HG02840 (cell line): ENCODE data around the gene AKNA.

Experiments used
- ATAC-seq: cut with Tn5 transposase; IDR thresholded peaks from one replicate; pipeline ENCODE4 v1.9.1; 2021; ENCODE audit warnings: mild to moderate bottlenecking, moderate library complexity, moderate number of reproducible peaks; ENCODE audit not compliant: unreplicated experiment, low FRiP score

Gene AKNA

DNA sequence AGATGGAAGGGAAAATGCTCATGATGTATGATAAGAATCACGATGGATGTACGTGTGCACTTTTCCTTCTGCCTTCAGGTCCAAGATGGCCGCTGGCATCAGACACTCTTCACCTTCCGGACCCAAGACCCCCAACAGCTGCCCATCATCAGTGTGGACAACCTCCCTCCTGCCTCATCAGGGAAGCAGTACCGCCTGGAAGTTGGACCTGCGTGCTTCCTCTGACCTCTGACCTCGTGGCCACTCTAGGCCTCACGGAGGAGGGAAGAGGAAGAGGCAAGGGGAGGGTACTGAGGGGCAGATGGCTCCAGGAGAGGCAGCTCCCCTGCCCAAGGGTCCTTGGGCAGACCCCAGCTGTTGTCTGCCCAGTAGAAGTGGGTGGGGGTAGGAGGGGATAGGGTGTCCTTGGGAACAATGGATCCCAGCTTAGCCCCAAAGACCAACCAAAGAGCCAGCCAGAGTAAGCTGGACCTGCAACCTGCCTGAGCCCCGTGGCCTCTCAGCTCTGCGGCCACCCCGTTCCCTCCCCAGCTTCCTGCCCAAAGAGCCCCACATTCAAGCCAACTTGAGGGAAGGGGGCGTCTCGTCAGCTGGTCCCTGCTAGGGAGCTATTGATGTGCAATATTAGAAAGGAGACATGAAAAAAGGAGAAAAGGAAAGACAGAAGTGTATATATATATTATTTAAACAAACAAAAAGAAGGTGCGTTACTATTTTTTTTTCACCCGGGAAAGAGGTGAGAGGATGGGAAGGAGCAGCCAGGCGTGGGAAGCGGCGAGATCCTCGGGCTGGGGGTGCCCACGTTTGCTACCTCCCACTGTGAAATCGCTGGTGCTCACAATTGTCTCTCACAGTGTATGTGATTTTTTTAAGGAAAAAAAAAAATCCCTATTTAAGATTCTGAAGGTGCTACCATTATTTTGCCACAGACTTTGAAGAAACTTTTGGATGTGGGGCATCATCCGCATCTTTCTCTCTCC is 77.0 kb downstream of the AKNA start:
- ATAC-seq, result no peak

DNA sequence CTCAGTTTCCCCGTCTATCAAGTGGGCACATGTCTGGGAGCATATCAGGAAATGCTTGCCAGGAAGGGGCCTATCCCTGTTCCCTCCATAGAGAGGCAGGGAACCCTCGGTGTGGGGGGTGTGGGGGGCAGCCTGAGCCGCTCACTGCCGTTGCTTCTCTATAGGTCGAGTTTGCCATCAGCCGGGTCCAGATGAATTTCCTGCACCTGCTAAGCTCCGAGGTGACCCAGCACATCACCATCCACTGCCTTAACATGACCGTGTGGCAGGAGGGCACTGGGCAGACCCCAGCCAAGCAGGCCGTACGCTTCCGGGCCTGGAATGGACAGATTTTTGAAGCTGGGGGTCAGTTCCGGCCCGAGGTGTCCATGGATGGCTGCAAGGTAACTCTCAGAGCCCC is 78.7 kb downstream of the AKNA start:
- no peak for ATAC-seq

DNA sequence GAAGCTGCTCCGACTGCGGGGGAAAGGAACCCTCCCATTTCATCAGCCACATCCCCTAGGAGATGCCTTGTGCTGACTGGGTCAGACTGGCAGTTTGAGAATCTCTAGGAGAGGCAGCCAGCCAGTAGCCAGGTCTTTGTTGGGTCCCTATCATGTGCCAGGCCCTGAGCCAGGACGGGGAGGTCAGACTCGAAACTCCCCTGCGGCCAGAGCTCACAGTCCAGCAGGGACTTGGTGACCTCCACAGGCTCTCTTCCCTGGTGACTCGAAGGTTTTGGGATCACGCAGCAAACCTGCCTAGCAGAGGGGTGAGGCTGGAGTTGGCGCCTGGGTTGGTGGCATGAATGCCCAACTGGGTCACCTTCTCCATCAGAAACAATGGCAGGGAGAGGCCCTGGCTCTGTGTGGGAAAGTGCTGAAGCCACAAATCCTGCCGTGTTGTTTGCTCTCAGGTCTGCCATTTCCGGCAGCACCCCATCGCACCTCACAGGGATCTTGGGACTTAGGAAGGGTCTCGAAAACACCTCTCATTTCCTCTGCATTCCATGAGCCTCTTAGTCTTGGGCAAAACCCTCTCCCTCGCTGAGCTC is 79.3 kb downstream of the AKNA start:
- ATAC-seq, result no peak

DNA sequence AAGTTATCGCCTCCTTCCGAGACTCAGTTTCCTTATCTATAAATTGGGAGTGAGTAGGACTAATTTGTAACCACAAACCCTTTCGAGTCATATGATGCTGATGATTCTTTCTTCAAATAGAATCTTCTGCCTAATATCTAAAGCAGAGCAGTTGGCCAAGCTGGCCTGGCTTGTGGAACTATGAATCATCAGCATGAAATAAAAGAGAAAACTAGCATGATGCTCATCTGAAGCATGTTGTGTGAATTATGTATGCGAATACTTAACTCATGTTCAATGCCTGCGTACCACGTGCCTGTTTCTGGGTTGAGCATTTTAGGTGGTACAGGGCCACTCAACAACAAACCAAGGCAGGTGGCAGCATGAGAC is 79.9 kb downstream of the AKNA start:
- ATAC-seq, result no peak

DNA sequence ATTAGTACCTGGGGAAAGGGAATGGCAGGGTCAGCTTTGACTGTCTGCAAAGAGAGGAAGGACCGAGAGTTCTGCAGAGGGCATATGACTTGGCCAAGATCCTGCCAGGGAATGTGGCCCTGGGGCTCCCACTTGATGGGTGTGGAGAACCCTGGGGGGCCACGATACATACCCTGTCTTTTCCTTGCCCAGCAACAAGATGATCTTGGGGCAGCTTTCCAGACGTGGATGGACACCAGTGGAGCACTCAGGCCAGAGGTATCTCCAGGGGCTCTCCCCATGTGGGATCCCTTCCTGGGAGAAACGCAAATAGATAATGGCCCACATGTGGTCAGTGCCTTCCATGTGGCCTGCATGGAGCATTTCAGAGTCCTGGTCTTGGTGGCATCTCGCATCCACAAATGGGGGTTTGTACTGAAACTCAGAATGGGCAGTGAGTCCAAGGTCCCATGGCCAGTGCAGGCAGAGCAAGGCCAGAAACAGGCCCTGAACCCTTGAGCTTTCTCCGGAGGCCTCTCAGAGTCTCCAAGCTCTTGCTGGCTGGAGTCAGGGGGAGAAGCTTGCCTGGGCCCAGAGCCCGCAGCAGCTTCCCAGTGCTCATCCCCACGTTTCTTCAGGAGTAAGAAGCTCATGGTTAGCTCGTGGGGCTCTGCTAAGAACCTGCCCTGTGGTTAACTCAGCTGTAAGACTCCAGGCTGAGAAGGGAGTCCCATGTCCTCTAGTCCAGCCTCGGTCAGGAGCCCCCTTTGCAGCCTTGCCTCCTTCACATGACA is 83.2 kb downstream of the AKNA start:
- no peak for ATAC-seq

DNA sequence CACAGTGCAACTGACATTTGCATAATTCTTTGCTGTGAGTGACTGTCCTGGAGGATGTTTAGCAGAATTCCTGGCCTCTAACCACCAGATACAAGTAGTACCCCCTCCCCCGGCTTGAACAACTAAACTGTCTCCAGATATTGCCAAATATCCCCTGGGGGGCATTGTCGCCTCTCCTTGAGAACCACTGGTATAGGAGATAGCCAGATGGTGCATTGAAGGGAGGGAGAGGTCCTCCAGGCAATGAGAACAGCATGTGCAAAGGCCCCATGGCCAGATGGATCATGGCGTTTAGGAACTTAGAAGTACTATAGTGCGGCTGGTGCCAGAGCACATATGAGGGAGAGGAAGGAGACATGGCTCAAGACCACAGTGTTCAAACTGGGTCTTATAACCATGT is 83.8 kb downstream of the AKNA start:
- ATAC-seq, result no peak

DNA sequence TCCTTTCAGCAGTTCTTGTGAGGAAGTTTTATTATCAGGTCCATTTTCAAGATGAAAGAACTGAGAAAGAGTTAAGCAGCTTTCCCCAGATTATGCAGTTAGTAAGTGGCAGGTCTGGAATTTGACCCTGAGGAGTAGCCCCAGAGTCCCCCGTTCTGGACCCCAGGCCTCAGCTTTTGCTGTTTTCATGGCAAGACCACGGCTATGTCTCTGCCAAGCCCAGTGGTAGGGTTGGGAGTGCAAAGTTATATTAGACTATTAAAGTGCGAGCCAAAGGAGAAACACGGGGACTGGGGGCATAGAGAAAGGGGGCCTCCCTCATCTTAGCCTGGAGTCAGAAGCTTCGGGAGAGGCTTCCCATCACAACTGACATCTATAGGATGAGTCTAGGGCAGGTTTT is 84.2 kb downstream of the AKNA start:
- ATAC-seq, result no peak

DNA sequence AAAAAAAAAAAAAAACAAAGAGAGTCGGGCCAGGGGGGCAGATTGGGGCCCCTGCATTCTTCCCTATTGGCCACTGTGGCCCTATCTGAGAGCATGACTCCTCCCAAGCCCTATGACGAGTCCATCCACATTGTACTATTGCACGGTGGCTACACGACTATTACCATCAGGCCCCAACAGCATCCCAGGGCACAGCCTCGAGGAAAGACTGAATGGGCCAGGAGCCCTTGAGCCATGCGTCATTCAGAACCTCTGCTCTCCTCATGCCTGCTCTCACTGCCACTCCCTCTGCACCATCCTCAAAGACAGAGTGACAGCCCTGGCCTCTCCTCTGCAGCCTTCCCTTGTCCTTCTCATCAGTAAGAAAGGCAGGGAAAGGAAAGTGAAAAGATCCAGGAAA is 85.1 kb downstream of the AKNA start:
- no peak for ATAC-seq

DNA sequence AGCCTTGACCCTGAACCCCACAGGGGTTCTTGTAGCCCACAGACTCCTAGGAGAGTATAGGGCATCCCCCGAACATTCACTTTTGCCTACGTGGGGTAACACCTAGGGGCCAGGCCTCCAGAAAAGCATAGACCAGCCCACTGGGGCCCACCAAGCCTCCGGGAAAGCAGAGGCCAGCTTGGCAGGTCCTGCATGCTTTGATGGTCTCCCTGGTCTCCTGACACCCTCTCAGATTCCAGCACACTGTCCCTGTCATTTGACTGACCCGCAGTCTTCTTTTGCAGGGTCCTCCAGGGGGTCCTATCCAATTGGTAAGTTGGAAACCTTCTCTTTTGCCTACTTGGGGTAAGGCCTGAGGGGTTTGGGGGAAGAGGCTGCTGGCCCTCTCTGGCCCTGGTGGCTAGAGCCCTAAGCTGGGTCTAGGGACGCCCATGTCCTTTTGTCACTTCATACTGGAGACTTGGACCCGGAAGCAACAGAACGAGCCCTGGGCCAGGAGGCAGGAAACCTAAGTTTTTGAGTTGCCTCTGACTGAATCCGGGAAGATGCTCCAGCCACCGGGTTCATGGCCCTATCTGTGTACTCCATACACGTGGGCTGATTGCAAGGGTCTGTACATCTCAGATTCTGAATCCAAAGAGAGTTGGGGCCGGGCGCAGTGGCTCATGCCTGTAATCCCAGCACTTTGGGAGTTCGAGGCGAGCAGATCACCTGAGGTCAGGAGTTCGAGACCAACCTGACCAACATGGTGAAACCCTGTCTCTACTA is 85.8 kb downstream of the AKNA start:
- ATAC-seq, result no peak

DNA sequence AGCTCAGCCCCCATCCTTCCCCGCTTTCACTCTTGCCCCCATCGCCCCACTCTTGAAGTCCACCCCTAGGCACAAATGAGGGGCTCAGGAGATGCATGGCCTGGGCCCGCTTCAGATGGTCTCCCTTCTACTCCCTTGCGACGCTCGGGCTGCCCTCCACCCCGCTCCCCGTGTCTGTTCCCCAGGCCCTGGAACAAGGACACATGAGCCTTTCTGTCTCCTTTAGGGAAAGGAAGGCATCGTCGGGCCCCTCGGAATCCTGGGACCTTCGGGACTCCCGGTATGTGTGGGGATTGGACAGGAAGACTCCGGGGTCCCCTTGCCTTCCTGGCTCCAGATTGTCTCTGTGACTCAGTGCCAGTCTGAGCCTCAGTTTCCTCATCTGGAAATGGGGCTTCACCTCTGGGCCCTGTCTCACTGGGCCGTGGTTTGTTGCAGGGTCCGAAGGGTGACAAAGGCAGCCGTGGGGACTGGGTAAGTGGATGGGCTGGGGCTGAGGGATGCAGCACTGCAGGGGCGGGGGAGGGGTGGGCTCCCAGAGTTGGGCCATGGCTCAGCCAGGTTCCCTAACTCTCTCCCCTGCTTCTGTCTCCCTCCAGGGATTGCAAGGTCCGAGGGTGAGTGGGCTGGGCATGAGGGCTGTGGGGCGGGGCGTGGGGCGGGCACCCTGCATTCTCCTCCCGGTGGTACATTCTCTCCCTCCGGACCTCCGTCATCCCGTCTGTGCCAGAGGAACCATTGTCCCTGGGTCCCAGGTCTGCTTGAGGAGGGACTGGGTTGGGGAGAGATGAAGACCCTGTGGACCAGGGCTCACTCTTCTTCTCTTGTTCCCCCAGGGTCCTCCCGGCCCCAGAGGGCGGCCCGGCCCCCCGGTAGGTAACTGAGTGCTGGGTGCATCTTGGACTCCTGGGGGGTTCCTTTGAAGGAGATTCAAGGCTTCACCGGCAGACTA is 86.7 kb downstream of the AKNA start:
- ATAC-seq, result no peak

DNA sequence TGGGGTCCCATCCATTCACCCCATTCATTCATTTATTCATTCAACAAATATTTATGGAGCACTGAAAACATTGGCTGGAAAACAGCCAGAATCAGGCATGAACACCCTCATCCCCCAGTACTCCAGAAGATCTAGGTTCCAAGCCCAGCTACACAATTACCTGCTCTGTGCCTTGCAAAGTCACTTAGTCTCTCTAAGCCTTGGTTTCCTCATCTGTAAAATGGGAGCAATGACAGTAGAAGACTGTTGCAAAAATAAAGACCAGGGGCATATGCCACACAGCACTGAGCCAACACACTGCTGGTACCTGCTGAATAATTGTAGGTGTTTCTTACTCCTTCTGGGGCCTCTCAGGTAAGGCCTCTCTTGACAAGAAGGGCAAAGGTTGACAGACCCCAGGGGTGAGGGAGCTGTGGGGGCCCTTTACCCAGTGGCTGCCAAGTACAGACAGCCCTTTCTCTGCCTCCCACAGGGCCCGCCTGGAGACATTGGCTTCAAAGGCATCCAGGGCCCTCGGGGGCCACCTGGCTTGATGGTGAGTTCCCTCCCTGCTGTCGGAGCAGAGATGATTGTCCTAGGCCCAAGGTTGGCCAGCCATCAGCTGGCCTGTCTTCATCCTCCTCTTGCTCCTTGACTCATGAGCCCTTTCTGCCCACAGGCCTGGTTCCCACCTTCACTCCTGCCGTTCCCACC is 87.5 kb downstream of the AKNA start:
- no peak for ATAC-seq

DNA sequence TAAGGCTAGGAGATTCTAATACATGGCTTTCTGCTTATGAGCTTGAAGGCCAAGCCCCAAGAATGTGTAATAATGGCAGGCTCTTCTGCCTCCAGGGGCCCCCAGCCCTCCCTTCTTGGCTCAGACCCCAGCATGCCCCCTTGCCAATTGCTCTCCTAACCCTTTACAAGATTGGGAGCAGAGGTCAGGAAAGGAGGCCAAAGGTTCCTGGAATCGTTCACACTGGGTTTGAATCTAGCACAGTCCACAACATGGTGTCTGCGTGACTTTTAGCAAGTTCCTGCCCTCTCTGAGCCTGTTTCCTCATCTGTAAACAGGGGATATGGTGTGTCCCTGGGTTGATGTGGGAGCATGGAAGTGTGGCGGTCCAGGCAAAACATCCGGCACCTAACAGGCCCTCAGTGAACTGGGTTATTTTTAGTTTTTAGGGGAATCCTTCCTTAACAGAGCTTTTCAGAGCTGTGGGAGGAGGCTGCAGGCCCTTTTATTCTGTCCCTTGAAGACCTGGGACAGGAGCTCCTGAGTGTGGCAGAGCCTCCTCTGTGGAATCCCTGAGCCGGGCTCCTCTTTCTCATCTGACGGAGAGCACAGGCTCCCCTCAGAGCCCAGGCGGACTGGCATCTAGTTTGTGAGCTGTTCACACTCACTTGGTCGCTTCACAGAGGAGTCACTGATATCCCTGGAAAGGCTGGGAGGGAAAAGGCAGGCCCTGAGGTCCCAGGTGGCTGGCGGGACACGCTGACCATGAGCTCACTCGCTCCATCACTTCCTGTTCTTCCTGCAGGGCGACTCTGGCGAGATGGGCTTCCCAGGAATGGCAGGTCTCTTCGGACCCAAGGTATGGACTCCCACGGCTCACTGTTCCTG is 88.3 kb downstream of the AKNA start:
- ATAC-seq, result no peak

DNA sequence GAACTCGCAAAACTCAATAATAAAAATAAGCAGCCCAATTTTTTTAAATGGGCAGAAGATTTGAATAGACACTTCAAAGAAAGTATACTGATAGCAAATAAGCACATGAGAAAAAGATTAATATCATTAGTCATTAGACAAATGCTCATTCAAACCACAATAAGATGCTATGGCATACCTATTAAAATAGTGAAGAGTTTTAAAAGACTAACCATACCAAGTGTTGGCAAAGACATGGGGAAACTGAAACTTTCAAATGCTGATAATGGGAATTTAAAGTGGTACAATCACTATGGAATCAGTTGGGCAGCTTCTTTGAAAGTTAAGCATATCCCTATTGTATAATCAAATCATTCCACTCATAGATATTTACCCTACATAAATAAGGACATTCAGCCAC is 91.4 kb downstream of the AKNA start:
- no peak for ATAC-seq

DNA sequence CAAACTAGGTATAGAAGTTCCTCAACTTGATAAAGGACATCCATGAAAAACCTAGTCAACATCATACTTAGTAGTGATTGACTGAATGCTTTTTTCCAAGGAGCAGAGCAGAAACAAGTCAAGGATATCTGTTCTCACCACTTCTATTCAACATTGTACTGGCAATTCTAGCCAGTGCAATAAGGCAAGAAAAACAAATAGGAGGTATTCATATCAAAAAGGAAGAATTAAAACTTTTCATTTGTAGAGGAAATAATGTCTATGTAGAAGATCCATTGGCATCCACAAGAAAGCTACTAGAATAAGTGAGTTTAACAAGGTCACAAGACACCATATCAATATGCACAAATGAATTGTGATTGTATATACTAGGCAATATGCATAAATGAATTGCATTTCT is 93.1 kb downstream of the AKNA start:
- no peak for ATAC-seq

DNA sequence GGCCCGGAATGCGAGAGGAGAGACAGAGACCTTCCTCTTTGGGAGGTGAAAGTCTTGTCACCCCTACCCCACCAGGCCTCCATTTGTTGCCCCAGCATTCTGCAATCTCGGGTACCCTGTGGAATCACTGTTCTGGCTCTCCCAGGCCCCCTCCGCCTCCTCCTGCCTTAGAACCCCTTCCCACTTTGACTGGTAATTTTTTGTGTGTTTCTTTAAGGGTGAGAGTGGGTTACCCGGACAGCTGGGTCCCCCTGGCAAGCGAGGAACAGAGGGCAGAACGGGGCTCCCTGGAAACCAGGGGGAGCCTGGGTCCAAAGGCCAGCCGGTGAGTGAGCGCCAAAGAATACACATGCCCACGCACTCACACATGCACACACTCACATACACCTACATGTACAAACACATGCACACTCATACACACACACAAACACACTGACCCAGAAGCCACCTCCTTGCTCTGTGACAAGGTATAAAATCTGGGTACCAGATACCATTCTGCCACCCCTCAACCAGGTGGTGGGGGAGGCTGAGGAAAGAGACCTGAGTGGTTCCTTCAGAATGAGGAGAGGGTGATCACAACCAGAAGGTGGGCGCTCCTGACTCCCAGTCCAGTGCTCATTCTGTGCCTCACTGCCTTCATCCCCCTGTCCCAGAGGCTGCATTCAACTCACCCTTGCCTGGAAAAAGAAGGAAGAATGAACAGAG is 95.7 kb downstream of the AKNA start:
- ATAC-seq, result no peak

DNA sequence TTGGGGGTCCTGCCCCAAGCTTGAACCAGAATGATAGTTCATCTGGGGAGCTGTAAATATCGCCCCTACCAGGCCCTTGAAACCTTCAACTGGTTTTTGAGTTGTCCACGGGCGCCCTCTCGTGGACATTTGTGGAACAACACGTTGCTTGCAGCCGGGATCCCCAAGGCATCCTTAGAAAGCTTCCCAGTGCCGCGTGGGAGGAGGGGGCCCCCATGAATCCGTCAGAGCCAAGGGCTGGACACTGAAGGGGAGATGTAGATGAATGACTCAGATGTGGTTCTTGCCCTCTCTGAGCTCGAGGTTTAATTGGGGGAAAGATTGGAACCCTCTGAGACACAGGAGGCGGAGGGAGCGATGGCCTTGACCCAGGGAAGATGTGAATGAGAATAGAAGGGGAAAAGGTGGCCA is 96.7 kb downstream of the AKNA start:
- no peak for ATAC-seq

DNA sequence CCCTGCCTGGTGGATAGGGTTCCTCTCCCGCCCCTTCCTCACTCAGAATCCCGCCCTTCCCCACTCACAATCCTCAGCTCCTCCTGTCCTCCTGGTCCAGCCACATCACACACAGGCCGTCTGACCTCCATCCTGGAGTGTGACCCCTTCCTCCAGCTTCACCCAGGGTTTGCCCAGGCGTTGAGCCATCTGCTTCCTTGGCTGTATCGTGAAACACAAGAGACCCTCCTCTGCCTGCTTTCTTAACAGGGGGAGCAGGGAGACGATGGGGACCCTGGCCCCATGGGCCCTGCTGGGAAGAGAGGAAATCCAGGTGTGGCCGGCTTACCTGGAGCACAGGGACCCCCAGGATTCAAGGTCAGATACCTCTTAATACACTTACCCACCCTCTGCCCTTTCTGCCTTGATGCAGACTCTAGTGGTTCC is 97.2 kb downstream of the AKNA start:
- no peak for ATAC-seq
